Measurements from ENCODE around the gene MTFP1. TPM values are rescaled to one million over a fixed set of nuclear protein-coding genes. Genes with fewer than 3 reads are reported as not detected.
"Not testable (repeated sequence)": the region's sequence is repeated elsewhere in the genome, so short reads cannot be mapped to it uniquely, and the experiment has no call there.

The MTFP1 gene
- total RNA-seq, 1 donor from 2014 or later = 19.7 TPM

DNA sequence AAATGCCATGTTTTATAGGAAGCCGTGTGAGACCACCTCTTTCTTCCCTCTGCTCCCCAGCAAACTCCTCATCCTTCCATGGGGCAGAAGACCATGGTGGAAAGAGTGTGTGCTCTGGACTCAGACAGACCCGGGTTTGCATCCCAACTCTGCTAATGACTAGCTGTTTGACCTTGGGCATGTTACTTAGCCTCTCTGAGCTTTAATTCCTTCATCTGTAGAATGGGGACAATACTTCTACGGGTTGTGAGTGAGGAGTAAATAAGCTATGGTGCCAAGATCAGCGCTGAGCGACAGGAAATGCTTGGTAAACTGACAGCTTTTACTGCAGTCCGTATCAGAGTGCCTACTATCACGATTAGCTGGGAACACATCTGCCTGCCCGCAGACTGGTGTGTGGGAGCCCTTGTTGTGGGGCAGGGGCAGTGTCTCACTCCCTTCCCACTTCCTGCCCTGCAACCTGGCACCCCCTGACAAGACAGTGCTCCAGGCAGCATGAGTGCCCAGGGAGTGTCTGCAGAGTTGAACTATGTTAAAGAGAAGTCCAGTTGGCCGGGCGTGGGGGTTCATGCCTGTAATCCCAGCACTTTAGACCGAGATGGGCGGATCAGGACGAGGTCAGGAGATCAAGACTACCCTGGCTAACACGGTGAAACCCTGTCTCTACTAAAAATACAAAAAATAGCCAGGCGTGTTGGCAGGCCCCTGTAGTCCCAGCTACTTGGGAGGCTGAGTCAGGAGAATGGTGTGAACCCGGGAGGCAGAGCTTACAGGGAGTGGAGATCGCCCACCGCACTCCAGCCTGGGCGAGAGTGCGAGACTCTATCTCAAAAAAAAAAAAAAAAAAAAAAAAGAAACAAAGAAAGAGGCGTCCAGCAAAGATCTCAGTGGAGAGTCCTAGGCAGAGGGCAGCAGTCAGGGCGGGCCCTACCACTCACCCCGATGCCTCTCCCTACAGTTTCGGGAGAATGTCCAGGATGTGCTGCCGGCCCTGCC lies 26.6 kb upstream of the MTFP1 start:
- no peaks in the 10 kb centered on the region for H3K9me3 ChIP-seq (replicated peaks)
- no peak for TF ChIP-seq CTCF (IDR thresholded peaks at IDR 0.05; ENCODE audit: borderline replicate concordance)
- intact Hi-C loops (cut with micrococcal nuclease) = no loop called here
- H3K27ac ChIP-seq (replicated peaks) = no peak overlapping the region
- no peak for DNase-seq
- H3K27me3 ChIP-seq (ENCODE audit: low read depth) = peaks cover 47% of the 10 kb centered on the region
- H3K4me3 ChIP-seq = no peak overlapping the region
- peaks cover 21% of the 10 kb centered on the region for H3K4me1 ChIP-seq
- no peaks in the 10 kb centered on the region for H3K36me3 ChIP-seq

- intact Hi-C loops (cut with micrococcal nuclease) = no loop called here
These were observed 25.9 kb upstream of the MTFP1 start for GRCh38 chr22:30399718-30400117.

GRCh38 chr22:30400159-30400558 lies 25.4 kb upstream of the MTFP1 start:
- no peak overlapping the region for H3K4me3 ChIP-seq
- H3K36me3 ChIP-seq = no peaks in the 10 kb centered on the region
- H3K9me3 ChIP-seq (replicated peaks) = no peaks in the 10 kb centered on the region
- intact Hi-C loops (cut with micrococcal nuclease) = no loop called here
- no peak for TF ChIP-seq CTCF (IDR thresholded peaks at IDR 0.05; ENCODE audit: borderline replicate concordance)
- H3K27me3 ChIP-seq (ENCODE audit: low read depth) = peaks cover 35% of the 10 kb centered on the region
- no peak for DNase-seq
- no peak overlapping the region for H3K27ac ChIP-seq (replicated peaks)
- H3K4me1 ChIP-seq = peaks cover 21% of the 10 kb centered on the region

More at GRCh38 chr22:30399718-30400117, 25.9 kb upstream of the MTFP1 start:
- no peaks in the 10 kb centered on the region for H3K36me3 ChIP-seq
- no peak overlapping the region for H3K27ac ChIP-seq (replicated peaks)
- no peak for TF ChIP-seq CTCF (IDR thresholded peaks at IDR 0.05; ENCODE audit: borderline replicate concordance)
- no peak overlapping the region for H3K4me3 ChIP-seq
- H3K9me3 ChIP-seq (replicated peaks) = no peaks in the 10 kb centered on the region
- peaks cover 39% of the 10 kb centered on the region for H3K27me3 ChIP-seq (ENCODE audit: low read depth)
- peaks cover 21% of the 10 kb centered on the region for H3K4me1 ChIP-seq
- DNase-seq = no peak

DNA sequence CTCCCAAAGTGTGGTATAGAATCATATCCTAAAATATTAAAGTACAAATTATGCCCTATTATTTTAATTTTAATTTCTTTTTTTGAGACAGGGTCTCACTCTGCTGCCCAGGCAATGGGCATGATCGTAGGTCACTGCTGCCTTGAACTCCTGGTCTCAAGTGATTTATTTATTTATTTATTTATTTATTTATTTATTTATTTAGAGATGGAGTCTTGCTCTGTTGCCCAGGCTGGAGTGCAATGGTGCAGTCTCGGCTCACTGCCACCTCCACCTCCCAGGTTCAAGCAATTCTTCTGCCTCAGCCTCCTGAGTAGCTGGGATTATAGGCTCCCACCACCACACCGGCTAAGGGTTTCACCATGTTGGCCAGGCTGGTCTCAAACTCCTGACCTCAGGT lies 24.5 kb upstream of the MTFP1 start:
- intact Hi-C loops (cut with micrococcal nuclease); DNase-seq; H3K9me3 ChIP-seq (replicated peaks); H3K4me3 ChIP-seq; H3K27ac ChIP-seq (replicated peaks); H3K36me3 ChIP-seq: not testable (repeated sequence)
- Histone ChIP-seq H3K27me3 (ENCODE audit: low read depth) (peaks cover 26% of the 10 kb centered on the region), H3K4me1 (peaks cover 21% of the 10 kb centered on the region)

GRCh38 chr22:30402028-30402765 lies 23.4 kb upstream of the MTFP1 start:
- Histone ChIP-seq H3K36me3 (no peaks in the 10 kb centered on the region), H3K27me3 (ENCODE audit: low read depth) (peaks cover 15% of the 10 kb centered on the region), H3K4me3 (no peak overlapping the region), H3K27ac (replicated peaks) (no peak overlapping the region), H3K4me1 (peaks cover 10% of the 10 kb centered on the region), H3K9me3 (replicated peaks) (no peaks in the 10 kb centered on the region)
- no peak for DNase-seq
- TF ChIP-seq CTCF (IDR thresholded peaks at IDR 0.05; ENCODE audit: borderline replicate concordance) = no peak
- intact Hi-C loops (cut with micrococcal nuclease) = no loop called here

- H3K9me3 ChIP-seq (replicated peaks); H3K27me3 ChIP-seq (ENCODE audit: low read depth); H3K4me3 ChIP-seq; H3K36me3 ChIP-seq; DNase-seq; H3K27ac ChIP-seq (replicated peaks); H3K4me1 ChIP-seq; intact Hi-C loops (cut with micrococcal nuclease): not testable (repeated sequence)
These were observed 22.8 kb upstream of the MTFP1 start for GRCh38 chr22:30402766-30403104.
